Adrenal gland (tissue), 5 donors: ENCODE data around the gene ATP1A1.

Experiments used
- CTCF ChIP-seq, 6 experiments: fragments of 450-650 bp in 4 of 6; fragments of 200-600 bp in 2 of 6; sonication (generic) in 1 of 6; IDR thresholded peaks; 1 replicate in 5 of 6; 2 replicates in 1 of 6; pipeline versions ENCODE4 v1.5.1 to v1.8.0; 2016 to 2021; ENCODE audit warnings: antibody characterized with exemption in 6 of 6, mild to moderate bottlenecking in 2 of 6, moderate library complexity in 1 of 6
- POLR2A ChIP-seq, 2 donors: fragments of 450-650 bp; IDR thresholded peaks; one replicate each; pipeline ENCODE4 v1.6.1; 2017; ENCODE audit warnings: antibody characterized with exemption in 2 of 2, mild to moderate bottlenecking in 2 of 2, moderate library complexity in 1 of 2
- donor health status: DM: no; HTN: no; CAD: no.

- no peak for TF ChIP-seq CTCF (IDR thresholded peaks at IDR 0.05)
- no peak for TF ChIP-seq POLR2A (IDR thresholded peaks at IDR 0.05)
These were observed 39.9 kb downstream of the ATP1A1 start for GRCh38 chr1:116412898-116413297.
